Lower leg skin (tissue), 4 donors: Measurements from ENCODE around the gene ENC1. TPM values are rescaled to one million over a fixed set of nuclear protein-coding genes. Genes with fewer than 3 reads are reported as not detected.

Experiments
- DNase-seq, 2 donors: peaks; one replicate each; pipeline ENCODE4 v3.0.0-alpha.2; 2019; ENCODE audit warnings: low spot score in 2 of 2
- H3K4me3 ChIP-seq: fragments of 200-600 bp; sonication (generic); 2 replicates; pipeline ENCODE4 v1.5.1; 2017; ENCODE audit warnings: mild to moderate bottlenecking, low read depth; ENCODE audit not compliant: poor library complexity, severe bottlenecking
- POLR2A ChIP-seq, 2 donors: fragments of 450-650 bp; IDR thresholded peaks; one replicate each; pipeline ENCODE4 v1.6.1; 2016 to 2017; ENCODE audit warnings: antibody characterized with exemption in 2 of 2, mild to moderate bottlenecking in 1 of 2, moderate library complexity in 1 of 2
- WGBS, 2 donors: methylation state at CpG; one replicate each; pipeline ENCODE4 v1.1.5; 2018; 5-methylcytosine and 5-hydroxymethylcytosine counted together
- intact Hi-C: fragments of 100-400 bp; cut with DNase I; formaldehyde crosslinking; loops from one replicate; pipeline ENCODE4 v1.15.0; 2023; ENCODE audit warnings: low total_unique reads
- total RNA-seq, 4 donors: library from RNA; depleted of rRNA; stranded (reverse); fragments of >200 nt; gene quantifications; one replicate each; pipeline ENCODE4 v1.1.0, GENCODE V29; 2016
- TF ChIP-seq, protein P1 (sequence below), 3 donors: fragments of 450-650 bp; IDR thresholded peaks; one replicate each; pipeline ENCODE4 v1.5.1; 2016; ENCODE audit warnings: antibody characterized with exemption in 3 of 3, mild to moderate bottlenecking in 3 of 3, moderate library complexity in 2 of 3

Gene ENC1
- total RNA-seq, 4 donors from 2014 or later, result 10.5 to 14.1 (median 13.1) TPM

- H3K4me3 ChIP-seq, result no peak overlapping the region
- TF ChIP-seq, protein P1, sequence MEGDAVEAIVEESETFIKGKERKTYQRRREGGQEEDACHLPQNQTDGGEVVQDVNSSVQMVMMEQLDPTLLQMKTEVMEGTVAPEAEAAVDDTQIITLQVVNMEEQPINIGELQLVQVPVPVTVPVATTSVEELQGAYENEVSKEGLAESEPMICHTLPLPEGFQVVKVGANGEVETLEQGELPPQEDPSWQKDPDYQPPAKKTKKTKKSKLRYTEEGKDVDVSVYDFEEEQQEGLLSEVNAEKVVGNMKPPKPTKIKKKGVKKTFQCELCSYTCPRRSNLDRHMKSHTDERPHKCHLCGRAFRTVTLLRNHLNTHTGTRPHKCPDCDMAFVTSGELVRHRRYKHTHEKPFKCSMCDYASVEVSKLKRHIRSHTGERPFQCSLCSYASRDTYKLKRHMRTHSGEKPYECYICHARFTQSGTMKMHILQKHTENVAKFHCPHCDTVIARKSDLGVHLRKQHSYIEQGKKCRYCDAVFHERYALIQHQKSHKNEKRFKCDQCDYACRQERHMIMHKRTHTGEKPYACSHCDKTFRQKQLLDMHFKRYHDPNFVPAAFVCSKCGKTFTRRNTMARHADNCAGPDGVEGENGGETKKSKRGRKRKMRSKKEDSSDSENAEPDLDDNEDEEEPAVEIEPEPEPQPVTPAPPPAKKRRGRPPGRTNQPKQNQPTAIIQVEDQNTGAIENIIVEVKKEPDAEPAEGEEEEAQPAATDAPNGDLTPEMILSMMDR (IDR thresholded peaks at IDR 0.05), result no peak
- TF ChIP-seq POLR2A (IDR thresholded peaks at IDR 0.05), result no peak
- WGBS, 2 donors, result 92 to 97% methylated on average over 5 of the region's 5 CpGs
- intact Hi-C loops, result no loop called here
- DNase-seq, result no peak
Observed at GRCh38 chr5:74618106-74618505, 22.4 kb downstream of the ENC1 start.

DNA sequence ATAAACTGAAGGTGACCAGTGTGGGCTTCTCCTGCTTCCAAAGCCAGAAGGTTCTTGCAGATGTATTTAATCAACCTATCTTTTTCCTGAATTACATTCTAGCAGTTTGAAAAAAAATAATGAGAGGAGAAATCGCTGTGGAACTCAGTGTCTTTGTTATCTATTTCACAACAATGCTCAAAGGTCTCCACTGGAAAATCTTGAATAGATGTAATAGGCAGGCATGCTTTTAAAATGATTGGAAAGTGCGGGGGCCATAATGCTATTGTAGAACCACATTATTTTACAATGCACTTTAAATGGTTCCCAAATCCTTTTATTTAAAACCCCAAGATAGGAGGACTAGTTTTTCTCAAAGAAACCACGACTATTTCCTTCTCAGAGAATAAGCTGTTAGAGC is 23.3 kb downstream of the ENC1 start:
- DNase-seq, result no peak
- intact Hi-C loops, result no loop called here
- no peak for TF ChIP-seq POLR2A (IDR thresholded peaks at IDR 0.05)
- TF ChIP-seq, protein P1 (IDR thresholded peaks at IDR 0.05), result no peak
- 78 to 91% methylated on average over 3 of the region's 3 CpGs for WGBS, 2 donors
- no peak overlapping the region for H3K4me3 ChIP-seq

DNA sequence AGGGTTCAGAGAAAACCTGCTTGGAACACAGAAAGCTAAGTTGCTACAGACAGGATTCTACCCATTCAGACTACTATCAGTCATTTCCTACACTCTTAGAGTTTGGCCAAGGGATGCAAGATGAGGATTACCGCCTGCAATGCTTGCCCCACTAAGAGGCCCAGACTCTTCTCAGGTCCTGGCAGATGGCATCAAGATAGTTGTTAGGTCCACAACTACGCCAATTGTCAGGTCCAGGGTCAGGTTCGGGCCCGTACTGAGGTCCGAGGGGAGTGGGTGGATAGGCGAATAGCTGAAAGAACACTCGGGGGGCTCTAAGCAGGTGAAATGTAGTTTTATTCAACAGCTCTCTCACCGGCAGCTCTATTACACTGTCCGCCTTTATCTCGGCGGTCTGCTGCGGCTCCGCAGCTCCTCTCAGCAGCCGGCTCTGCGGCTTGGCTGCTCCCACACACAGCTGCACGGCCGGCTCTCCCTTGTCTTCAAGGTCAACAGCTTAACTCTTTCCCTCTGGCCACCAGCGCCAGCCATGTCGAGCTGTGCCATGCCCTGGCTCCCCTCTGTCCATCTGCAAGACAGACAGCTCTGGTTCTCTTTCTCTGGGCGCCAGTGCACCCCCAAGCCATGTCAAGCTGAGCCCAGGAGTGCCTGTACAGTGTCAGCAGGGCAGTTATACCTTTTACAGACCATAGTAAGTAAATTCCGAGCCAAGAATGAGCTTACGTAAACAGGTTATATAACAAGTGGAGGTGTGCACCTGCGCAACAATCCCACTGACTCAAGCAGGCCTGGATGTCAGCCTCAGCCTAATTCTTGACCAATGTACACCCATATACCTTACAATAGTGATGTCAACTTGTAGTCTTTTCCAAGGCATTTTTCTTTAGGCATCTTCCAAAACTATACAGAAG is 24.0 kb downstream of the ENC1 start:
- WGBS, 2 donors, result 91 to 93% methylated on average over 23 of the region's 23 CpGs
- no peak for DNase-seq
- TF ChIP-seq, protein P1 (IDR thresholded peaks at IDR 0.05), result no peak
- TF ChIP-seq POLR2A (IDR thresholded peaks at IDR 0.05), result no peak
- no peak overlapping the region for H3K4me3 ChIP-seq
- intact Hi-C loops, result no loop called here

GRCh38 chr5:74613283-74613682 is 27.2 kb downstream of the ENC1 start:
- intact Hi-C loops, result no loop called here
- TF ChIP-seq POLR2A (IDR thresholded peaks at IDR 0.05), result no peak
- 78 to 84% methylated on average over 2 of the region's 2 CpGs for WGBS, 2 donors
- no peak overlapping the region for H3K4me3 ChIP-seq
- DNase-seq, result no peak

DNA sequence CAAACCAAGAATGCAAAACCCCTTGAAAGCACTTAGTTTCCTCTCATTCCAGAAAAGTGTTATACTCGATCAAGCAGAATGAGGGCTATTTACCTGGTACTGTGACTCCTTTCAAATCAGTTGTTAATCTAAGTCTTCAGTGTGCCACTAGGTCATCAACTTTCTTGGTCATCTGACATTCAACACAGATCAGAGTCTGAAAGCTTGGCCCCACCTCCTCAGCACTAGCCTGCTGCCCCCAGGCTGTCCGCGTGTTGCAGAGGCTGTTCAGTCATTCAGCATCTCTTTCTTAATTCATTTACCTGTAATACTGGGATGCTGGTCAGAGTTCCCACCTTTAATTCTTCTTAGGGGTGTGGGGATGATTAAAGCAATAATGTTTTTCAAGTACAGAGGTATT is 28.5 kb downstream of the ENC1 start:
- H3K4me3 ChIP-seq, result no peak overlapping the region
- intact Hi-C loops, result no loop called here
- WGBS, 2 donors, result 86 to 87% methylated on average over 3 of the region's 3 CpGs
- DNase-seq, result no peak
- no peak for TF ChIP-seq POLR2A (IDR thresholded peaks at IDR 0.05)
- TF ChIP-seq, protein P1 (IDR thresholded peaks at IDR 0.05), result no peak

- intact Hi-C loops, result no loop called here
- DNase-seq, result no peak
- WGBS, 2 donors, result 75% methylated on average over 5 of the region's 5 CpGs
- H3K4me3 ChIP-seq, result no peak overlapping the region
- TF ChIP-seq, protein P1 (IDR thresholded peaks at IDR 0.05), result no peak
- TF ChIP-seq POLR2A (IDR thresholded peaks at IDR 0.05), result no peak
Observed at GRCh38 chr5:74608736-74609601, 31.6 kb downstream of the ENC1 start.
